ENCODE measurements around the gene KRT40. TPM values are rescaled to one million over a fixed set of nuclear protein-coding genes. Genes with fewer than 3 reads are reported as not detected.
"Not testable (repeated sequence)": the region's sequence is repeated elsewhere in the genome, so short reads cannot be mapped to it uniquely, and the experiment has no call there.

The KRT40 gene
- total and polyA plus RNA-seq, 7 donors: not detected

DNA sequence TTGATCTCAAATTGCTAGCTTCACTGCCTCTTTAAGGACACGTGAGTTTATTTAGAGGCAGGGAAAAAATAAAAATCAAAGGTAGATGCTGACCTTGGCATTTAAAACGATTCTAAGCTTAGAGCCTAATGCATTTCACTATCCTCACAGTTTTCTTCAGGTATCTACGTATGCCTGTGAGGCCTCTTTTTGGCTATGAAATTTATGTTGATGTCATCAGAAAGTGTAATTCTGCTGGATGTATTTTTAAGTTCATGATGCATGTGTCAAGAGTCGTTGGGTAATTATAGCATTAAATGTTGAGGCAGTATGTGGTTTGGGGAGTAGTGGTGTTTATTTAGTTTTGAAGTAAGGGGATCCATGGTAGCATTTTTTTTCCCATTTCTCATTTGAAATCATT lies 19.8 kb upstream of the KRT40 start:
- WGBS, 3 donors: 61 to 65% (median 62%) methylated on average over 4 of the region's 4 CpGs
- intact Hi-C loops (cut with DNase I): no loop called here
- Histone ChIP-seq H3K4me3 (no peak overlapping the region), H3K4me1 (no peaks in the 10 kb centered on the region), H3K27me3 (ENCODE audit: insufficient read depth in 3 of 3, low read length in 2 of 3) (peaks cover 5 to 16% (median 5%) of the 10 kb centered on the region in 3 donors), H3K27ac (no peak overlapping the region), H3K36me3 (ENCODE audit: insufficient read depth in 1 of 2, low read depth in 1 of 2) (no peaks in the 10 kb centered on the region), H3K9me3 (no peaks in the 10 kb centered on the region)
- DNase-seq (no peak), ATAC-seq (no peak)
- TF ChIP-seq, protein P1, sequence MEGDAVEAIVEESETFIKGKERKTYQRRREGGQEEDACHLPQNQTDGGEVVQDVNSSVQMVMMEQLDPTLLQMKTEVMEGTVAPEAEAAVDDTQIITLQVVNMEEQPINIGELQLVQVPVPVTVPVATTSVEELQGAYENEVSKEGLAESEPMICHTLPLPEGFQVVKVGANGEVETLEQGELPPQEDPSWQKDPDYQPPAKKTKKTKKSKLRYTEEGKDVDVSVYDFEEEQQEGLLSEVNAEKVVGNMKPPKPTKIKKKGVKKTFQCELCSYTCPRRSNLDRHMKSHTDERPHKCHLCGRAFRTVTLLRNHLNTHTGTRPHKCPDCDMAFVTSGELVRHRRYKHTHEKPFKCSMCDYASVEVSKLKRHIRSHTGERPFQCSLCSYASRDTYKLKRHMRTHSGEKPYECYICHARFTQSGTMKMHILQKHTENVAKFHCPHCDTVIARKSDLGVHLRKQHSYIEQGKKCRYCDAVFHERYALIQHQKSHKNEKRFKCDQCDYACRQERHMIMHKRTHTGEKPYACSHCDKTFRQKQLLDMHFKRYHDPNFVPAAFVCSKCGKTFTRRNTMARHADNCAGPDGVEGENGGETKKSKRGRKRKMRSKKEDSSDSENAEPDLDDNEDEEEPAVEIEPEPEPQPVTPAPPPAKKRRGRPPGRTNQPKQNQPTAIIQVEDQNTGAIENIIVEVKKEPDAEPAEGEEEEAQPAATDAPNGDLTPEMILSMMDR (IDR thresholded peaks at IDR 0.05): no peak

GRCh38 chr17:41002814-41003213 lies 18.7 kb upstream of the KRT40 start:
- Histone ChIP-seq H3K4me1 (no peaks in the 10 kb centered on the region), H3K9me3 (no peaks in the 10 kb centered on the region), H3K27ac (no peak overlapping the region), H3K36me3 (ENCODE audit: insufficient read depth in 1 of 2, low read depth in 1 of 2) (no peaks in the 10 kb centered on the region), H3K27me3 (ENCODE audit: insufficient read depth in 3 of 3, low read length in 2 of 3) (peaks cover 5 to 16% (median 5%) of the 10 kb centered on the region in 3 donors), H3K4me3 (no peak overlapping the region)
- DNase-seq (no peak), ATAC-seq (no peak)
- TF ChIP-seq, protein P1 (IDR thresholded peaks at IDR 0.05): no peak
- WGBS, 3 donors: 39 to 45% (median 40%) methylated on average over 5 of the region's 5 CpGs
- intact Hi-C loops (cut with DNase I): no loop called here

DNA sequence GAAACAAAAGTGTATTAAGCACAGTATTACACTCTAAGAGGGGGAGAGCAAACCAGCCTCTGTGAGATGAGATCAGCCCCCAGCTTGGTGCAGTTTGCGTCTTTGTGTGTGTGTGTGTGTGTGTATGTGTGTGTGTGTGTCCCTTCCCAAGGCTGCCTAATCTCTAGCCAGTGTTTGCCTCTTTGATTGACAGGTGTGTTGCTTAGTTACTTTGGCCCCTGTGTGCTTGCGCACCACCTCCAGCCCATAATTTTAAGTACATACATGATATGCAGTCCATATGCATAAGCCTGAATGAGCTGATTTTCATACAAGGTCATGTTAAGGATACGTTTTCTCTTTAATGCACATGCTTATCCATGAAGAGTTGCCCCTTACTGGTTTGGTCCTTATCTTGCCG lies 17.7 kb upstream of the KRT40 start:
- 78 to 89% (median 87%) methylated on average over 4 of the region's 4 CpGs for WGBS, 3 donors
- TF ChIP-seq, protein P1 (IDR thresholded peaks at IDR 0.05): no peak
- intact Hi-C loops (cut with DNase I): no loop called here
- Histone ChIP-seq H3K4me1 (no peaks in the 10 kb centered on the region), H3K27me3 (ENCODE audit: insufficient read depth in 3 of 3, low read length in 2 of 3) (peaks cover 5 to 16% (median 5%) of the 10 kb centered on the region in 3 donors), H3K27ac (no peak overlapping the region), H3K9me3 (no peaks in the 10 kb centered on the region), H3K36me3 (ENCODE audit: insufficient read depth in 1 of 2, low read depth in 1 of 2) (no peaks in the 10 kb centered on the region), H3K4me3 (no peak overlapping the region)
- DNase-seq: no peak
- ATAC-seq: no peak

- intact Hi-C loops (cut with DNase I); DNase-seq; H3K27ac ChIP-seq; H3K4me1 ChIP-seq; H3K36me3 ChIP-seq (ENCODE audit: insufficient read depth in 1 of 2, low read depth in 1 of 2); H3K9me3 ChIP-seq; ATAC-seq; H3K4me3 ChIP-seq: not testable (repeated sequence)
- peaks cover 0 to 16% (median 5%) of the 10 kb centered on the region in 3 donors for H3K27me3 ChIP-seq (ENCODE audit: insufficient read depth in 3 of 3, low read length in 2 of 3)
- 37 to 55% (median 51%) methylated on average over 6 of the region's 6 CpGs for WGBS, 3 donors
These were observed 15.4 kb upstream of the KRT40 start, which contains the start of gene KRTAP3-2 for GRCh38 chr17:40999563-40999962. Gene KRTAP3-2, minus strand, starts transcription at chr17:40999906. Its CDS starts 53 bp downstream, at chr17:40999853.

DNA sequence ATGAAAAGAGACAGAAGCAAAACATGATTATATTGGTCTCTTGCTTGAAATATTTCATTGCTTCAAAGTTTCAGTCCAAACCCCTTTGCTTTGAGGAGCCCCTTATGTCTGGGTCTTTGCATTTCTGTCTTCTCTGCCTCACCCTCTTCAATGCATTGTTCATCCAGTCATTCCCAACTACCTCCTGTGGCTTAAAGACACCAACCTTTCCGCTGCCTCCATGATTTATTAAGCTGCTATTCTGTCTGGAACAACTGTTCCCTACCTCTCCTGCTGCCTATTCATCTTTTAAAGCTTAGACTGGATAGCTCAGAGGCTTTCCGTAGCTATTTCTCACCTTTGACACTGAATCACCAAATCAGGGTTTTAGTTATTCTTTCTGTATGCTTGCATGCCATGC lies 13.2 kb upstream of the KRT40 start:
- ATAC-seq: no peak
- 53 to 63% (median 62%) methylated on average over 2 of the region's 2 CpGs for WGBS, 3 donors
- H3K4me3 ChIP-seq: no peak overlapping the region
- H3K36me3 ChIP-seq (ENCODE audit: insufficient read depth in 1 of 2, low read depth in 1 of 2): no peaks in the 10 kb centered on the region
- TF ChIP-seq, protein P1 (IDR thresholded peaks at IDR 0.05): no peak
- H3K9me3 ChIP-seq: no peaks in the 10 kb centered on the region
- peaks cover 0 to 12% (median 5%) of the 10 kb centered on the region in 3 donors for H3K27me3 ChIP-seq (ENCODE audit: insufficient read depth in 3 of 3, low read length in 2 of 3)
- no peak for DNase-seq
- no peaks in the 10 kb centered on the region for H3K4me1 ChIP-seq
- H3K27ac ChIP-seq: no peak overlapping the region
- intact Hi-C loops (cut with DNase I): no loop called here

All from psoas muscle (tissue), 8 donors.